ENCODE results near the gene OPCML.

OPCML gene

GRCh38 chr11:133053124-133053776 lies 479.1 kb downstream of the OPCML start:
- peak in 1 of 2 experiments; percentile 22 for DNase-seq

GRCh38 chr11:133052537-133052936 lies 479.8 kb downstream of the OPCML start:
- DNase-seq: peak in 1 of 2 experiments; percentile 14

- no peak for DNase-seq
Observed at GRCh38 chr11:133049244-133050019, 482.9 kb downstream of the OPCML start.

GRCh38 chr11:133048270-133048669 lies 484.0 kb downstream of the OPCML start:
- DNase-seq: no peak

GRCh38 chr11:133047771-133048115 lies 484.6 kb downstream of the OPCML start:
- no peak for DNase-seq

GRCh38 chr11:133047036-133047770 lies 485.1 kb downstream of the OPCML start:
- DNase-seq: no peak

GRCh38 chr11:133046252-133046651 lies 486.0 kb downstream of the OPCML start:
- no peak for DNase-seq

- DNase-seq: no peak
Observed at GRCh38 chr11:133041928-133042882, 490.1 kb downstream of the OPCML start.

GRCh38 chr11:133041181-133041580 lies 491.1 kb downstream of the OPCML start:
- no peak for DNase-seq

GRCh38 chr11:133040289-133040900 lies 491.9 kb downstream of the OPCML start:
- no peak for DNase-seq

- DNase-seq: no peak
Observed at GRCh38 chr11:133038850-133039249, 493.5 kb downstream of the OPCML start.

GRCh38 chr11:133034929-133035328 lies 497.4 kb downstream of the OPCML start:
- no peak for DNase-seq

- no peak for DNase-seq
Observed at GRCh38 chr11:133029107-133029506, 503.2 kb downstream of the OPCML start.

- no peak for DNase-seq
Observed at GRCh38 chr11:133026952-133027351, 505.3 kb downstream of the OPCML start.

- no peak for DNase-seq
Observed at GRCh38 chr11:133024301-133024700, 508.0 kb downstream of the OPCML start.

GRCh38 chr11:133023232-133023631 lies 509.1 kb downstream of the OPCML start:
- no peak for DNase-seq

GRCh38 chr11:133021553-133021952 lies 510.7 kb downstream of the OPCML start:
- DNase-seq: no peak

GRCh38 chr11:133020372-133020714 lies 512.0 kb downstream of the OPCML start:
- DNase-seq: no peak

- DNase-seq: no peak
Observed at GRCh38 chr11:133019545-133020371, 512.5 kb downstream of the OPCML start.

GRCh38 chr11:133015457-133015856 lies 516.8 kb downstream of the OPCML start:
- DNase-seq: no peak

- no peak for DNase-seq
Observed at GRCh38 chr11:133014337-133014736, 518.0 kb downstream of the OPCML start.

Measured in NCI-H446 (cell line).